Testis (tissue), 2 donors: Measurements from ENCODE around the gene RAB36.

Source experiments
- POLR2A ChIP-seq: fragments of 450-650 bp; IDR thresholded peaks from one replicate; pipeline ENCODE4 v1.6.1; 2017; ENCODE audit warnings: antibody characterized with exemption, mild to moderate bottlenecking, moderate library complexity
- TF ChIP-seq, protein P1 (sequence below), 3 experiments: fragments of 450-650 bp in 2 of 3; fragments of 200-600 bp in 1 of 3; sonication (generic) in 1 of 3; IDR thresholded peaks; one replicate each; pipeline ENCODE4 v1.5.1; 2016 to 2019; ENCODE audit warnings: antibody characterized with exemption in 3 of 3, mild to moderate bottlenecking in 2 of 3, moderate library complexity in 1 of 3

DNA sequence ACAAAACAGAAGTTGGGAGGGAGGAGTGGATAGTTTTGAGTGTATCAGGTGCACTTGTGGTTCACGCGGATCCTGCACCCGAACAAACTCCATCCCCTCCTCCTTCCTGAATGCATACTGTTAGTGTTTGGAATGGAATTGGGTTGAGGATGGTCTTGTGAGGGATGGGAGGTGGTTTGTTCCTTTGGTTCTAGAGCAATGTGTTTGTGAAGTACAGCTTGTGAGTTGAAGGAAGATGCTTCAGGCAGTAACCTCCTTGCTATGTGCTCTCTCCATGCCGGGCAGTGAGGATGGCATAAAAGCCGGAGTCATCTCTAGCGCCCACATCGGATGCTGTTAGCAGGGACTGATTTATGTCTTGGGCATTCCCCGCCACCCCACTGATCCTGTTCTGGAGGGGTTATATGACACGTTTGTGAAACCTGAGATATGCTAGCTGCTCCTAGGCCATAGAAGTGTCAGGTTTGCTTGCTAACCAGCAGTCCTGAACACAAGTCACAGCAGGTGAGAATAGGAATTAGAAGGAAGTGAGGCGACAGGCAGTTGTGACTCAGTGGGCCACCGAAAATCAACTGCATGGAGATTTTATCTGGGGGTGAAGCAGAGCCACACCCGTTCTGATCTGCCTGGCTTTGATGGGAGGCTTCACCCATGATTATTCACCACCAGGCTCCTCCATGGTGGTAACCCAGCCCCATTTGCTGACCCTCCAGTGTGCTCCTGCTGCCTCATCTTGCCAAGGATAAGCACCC, 37.2 kb downstream of the RAB36 start:
- TF ChIP-seq, protein P1, sequence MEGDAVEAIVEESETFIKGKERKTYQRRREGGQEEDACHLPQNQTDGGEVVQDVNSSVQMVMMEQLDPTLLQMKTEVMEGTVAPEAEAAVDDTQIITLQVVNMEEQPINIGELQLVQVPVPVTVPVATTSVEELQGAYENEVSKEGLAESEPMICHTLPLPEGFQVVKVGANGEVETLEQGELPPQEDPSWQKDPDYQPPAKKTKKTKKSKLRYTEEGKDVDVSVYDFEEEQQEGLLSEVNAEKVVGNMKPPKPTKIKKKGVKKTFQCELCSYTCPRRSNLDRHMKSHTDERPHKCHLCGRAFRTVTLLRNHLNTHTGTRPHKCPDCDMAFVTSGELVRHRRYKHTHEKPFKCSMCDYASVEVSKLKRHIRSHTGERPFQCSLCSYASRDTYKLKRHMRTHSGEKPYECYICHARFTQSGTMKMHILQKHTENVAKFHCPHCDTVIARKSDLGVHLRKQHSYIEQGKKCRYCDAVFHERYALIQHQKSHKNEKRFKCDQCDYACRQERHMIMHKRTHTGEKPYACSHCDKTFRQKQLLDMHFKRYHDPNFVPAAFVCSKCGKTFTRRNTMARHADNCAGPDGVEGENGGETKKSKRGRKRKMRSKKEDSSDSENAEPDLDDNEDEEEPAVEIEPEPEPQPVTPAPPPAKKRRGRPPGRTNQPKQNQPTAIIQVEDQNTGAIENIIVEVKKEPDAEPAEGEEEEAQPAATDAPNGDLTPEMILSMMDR (IDR thresholded peaks at IDR 0.05) = no peak
- no peak for TF ChIP-seq POLR2A
